NK-92 treated with Interleukin-12 subunit alpha and Interleukin-12 subunit beta, amount 100 ng/mL, for 24 hours (cell line): ENCODE results near the gene MXD4.
"Not testable (repeated sequence)": the region's sequence is repeated elsewhere in the genome, so short reads cannot be mapped to it uniquely, and the experiment has no call there.

Source experiments
- DNase-seq: peaks from one replicate; lab custom pipeline; 2025; lab: John Stamatoyannopoulos, UW

Gene MXD4

GRCh38 chr4:2219233-2219760 is 42.6 kb downstream of the MXD4 start:
- DNase-seq, result no peak

GRCh38 chr4:2218436-2218835 is 43.5 kb downstream of the MXD4 start:
- no peak for DNase-seq

GRCh38 chr4:2217726-2218125 is 44.2 kb downstream of the MXD4 start:
- no peak for DNase-seq

- no peak for DNase-seq
These were observed 49.1 kb downstream of the MXD4 start for GRCh38 chr4:2212831-2213230.

- DNase-seq, result not testable (repeated sequence)
These were observed 59.1 kb downstream of the MXD4 start for GRCh38 chr4:2202789-2203188.
